Limb (tissue), 2 donors: ENCODE results near the gene NCOA1.
"Not testable (repeated sequence)": the region's sequence is repeated elsewhere in the genome, so short reads cannot be mapped to it uniquely, and the experiment has no call there.

Experiments
- DNase-seq, 2 donors: peaks; one replicate each; pipeline ENCODE4 v3.0.0-alpha.2; 2016; ENCODE audit errors: extremely low spot score in 2 of 2

The NCOA1 gene

DNA sequence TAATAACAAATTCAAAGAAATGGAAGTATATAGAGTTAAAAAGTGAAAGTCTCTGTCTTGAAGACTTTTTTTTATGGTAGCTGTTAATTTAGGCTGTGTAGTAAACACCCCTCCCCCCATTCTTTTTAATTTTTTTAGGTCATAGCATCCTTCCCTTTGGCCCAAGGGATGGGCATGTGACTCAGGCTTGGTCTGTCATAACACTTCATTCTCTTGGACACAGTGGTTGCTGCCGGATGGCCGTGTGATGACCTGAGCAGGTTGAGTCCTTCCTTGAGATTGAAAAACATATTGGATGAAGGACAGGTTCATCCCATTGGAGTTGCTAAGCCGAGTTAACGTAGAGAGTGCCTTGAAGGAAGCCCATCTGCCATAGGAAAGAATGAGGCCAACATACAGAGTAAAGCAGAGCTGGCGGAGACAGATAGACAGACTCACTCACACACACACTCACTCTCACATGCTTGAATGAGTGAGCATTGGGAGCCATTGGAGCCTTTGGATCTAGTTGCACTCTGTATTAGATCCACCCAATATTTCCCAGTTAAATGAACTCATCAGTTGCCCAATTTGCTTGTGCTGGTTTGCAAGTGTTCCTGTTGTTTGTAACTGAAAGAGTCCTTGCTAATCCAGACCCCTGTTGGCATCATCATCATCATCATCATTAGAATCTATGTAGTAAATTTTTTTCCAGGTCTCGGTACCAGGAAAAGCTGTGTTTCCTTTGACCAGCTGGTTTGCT is 14.7 kb downstream of the NCOA1 start:
- DNase-seq, result no peak

DNA sequence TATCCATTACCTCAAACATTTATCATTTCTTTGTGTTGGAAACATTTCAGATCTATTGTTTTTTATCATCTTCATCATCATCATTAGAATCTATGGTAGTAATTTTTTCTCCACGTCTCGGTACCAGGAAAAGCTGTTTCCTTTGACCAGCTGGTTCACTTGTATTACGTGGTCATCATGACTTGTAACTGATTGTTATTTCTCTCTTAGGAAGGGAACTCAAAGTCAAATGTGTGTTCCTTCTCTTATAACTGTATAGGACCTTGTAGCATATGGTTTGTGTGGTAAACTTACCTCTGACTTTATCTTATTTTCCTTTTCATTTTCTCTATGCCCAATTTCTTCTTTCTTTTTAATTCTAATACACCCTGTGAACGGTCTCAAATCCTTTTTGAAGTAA is 16.5 kb downstream of the NCOA1 start:
- DNase-seq, result no peak

DNA sequence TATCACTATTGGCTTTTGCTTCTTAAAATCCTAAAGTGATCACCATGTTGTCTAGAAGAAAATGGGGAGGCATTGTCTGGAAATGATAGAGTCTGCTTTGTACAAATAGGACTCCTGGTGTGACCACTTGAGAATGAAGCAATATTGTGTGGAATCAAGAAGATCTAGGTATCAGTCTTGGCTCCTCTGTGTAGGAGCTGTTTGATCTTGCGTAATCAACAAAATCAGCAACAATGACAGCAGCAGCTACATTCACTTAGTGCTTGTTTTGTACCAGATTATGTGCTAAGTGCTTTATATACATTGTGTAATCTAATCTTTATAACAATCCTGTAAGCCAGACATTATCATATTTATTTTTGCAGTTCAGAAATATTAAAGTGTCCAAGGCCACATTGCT is 17.8 kb downstream of the NCOA1 start:
- DNase-seq, result no peak

DNA sequence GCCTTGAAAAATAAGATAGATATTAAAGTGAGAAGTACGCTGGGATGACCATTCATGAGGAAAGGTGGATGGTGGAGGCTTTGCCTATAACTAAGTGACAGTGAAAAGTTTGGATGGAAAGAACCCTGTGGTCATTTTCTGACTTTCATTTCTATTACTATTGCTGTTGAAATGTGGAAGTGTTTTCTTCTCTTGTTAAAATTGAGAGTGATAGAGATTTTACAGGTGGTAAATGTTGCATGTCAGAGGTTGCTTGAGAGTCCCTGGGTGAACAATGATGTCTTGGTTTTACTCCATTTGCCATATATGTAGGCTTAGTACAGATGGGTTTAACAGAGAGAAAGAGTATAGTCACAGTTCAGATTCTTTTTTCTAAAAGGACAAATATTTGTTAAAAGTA is 18.4 kb downstream of the NCOA1 start:
- no peak for DNase-seq

DNA sequence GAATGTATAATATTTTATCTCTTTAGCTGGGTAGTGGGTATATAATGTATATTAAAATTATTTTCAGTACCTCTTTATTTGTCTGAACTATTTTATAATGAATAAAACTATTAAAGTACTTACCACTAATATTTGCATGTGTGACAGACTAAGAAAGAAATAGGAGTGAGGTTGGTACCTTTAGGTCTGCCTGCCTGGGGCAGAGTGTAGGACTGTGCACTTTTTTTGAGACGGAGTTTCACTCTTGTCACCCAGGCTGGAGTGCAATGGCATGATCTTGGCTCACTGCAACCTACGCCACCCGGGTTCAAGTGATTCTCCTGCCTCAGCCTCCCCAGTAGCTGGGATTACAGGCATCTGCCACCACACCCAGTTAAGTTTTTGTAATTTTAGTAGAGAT is 18.8 kb downstream of the NCOA1 start:
- no peak for DNase-seq

DNA sequence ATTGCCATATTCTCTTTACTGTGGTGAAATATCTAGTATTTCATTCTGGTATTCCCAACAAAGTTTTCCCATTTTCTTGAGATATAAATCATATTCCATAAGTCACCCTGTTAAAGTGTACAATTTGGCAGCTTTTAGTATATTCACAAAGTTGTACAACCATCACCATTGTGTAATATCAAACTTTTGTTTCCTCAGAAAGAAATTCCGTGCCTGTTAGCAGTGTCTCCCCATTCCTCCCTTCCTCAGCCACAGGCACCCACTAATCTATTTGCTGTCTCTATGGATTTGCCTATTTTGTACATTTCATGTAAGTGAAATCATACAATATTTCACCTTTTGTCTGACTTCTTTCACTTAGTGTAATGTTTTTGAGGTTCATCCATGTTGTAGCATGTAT is 19.7 kb downstream of the NCOA1 start:
- DNase-seq, result no peak

DNA sequence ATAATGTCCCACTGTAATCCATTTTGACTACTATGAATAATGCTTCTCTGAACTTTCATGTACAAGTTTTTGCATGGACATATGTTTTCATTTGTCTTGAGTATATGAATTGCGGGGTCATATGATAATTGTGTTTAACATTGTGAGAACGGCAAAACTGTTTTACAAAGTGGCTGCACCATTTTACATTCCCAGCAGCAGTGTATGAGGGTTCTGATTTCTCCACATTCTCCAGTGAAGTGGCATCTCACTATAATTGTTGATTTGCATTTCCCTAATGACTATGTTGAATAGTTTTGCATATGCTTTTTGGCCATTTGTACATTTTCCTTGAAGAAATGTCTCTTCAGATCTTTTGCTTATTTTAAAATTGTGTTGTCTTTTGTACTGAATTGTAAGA is 20.1 kb downstream of the NCOA1 start:
- no peak for DNase-seq

DNA sequence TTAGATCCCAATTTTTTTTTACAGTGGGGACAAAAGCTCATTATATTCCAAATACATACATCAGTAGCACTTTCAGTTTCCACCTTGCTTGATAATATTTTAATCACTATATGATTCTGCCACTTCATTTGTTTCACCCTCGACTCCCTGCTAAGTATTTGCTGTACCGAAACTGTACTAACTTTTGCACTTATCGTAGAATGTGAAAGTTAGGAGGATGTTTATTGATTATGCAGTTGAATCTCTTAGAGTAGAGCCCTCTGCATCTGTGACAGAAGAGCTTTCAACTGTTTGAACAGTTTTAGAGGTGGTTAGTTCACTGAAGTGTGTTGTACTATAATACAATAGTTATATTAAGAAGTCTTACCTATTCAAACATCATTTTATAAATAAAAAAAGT is 20.8 kb downstream of the NCOA1 start:
- no peak for DNase-seq

DNA sequence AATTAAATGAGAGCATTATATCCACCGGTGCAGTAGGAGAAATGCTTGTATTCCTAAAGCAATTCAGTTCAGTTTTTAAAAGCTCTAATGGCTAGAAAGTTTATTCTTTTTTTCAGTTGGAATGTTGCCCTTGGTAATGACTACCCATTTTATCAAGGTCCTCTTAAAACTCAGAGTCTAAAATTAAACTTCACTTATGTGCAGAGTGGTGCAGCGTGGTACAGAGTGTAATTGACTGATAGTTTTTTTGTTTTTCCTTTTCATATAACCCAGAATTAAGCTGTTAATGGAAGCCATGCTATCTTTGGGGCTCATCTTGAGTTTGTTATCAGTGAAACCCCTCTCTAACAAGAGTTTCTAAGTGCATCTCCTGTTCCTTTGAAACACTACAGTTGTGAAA is 21.4 kb downstream of the NCOA1 start:
- DNase-seq, result no peak

DNA sequence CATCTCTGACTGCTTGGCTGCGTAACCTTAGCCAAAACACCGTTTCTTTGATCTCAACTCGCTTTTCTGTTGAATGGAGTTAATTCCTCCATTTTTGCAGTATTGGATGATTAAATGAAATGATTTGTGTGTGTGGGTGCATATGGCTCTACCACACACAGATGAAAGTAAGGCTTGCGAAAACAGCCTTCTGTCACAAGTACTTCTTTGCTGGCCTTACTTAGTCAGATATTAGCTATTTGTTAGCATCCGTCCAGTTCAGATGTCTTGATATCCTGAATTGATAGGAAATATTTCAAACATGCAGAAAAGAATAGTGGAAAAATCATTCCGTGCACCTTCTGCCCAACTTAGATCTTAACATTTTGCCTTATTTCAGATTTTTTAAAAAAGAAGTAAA is 21.8 kb downstream of the NCOA1 start:
- no peak for DNase-seq

DNA sequence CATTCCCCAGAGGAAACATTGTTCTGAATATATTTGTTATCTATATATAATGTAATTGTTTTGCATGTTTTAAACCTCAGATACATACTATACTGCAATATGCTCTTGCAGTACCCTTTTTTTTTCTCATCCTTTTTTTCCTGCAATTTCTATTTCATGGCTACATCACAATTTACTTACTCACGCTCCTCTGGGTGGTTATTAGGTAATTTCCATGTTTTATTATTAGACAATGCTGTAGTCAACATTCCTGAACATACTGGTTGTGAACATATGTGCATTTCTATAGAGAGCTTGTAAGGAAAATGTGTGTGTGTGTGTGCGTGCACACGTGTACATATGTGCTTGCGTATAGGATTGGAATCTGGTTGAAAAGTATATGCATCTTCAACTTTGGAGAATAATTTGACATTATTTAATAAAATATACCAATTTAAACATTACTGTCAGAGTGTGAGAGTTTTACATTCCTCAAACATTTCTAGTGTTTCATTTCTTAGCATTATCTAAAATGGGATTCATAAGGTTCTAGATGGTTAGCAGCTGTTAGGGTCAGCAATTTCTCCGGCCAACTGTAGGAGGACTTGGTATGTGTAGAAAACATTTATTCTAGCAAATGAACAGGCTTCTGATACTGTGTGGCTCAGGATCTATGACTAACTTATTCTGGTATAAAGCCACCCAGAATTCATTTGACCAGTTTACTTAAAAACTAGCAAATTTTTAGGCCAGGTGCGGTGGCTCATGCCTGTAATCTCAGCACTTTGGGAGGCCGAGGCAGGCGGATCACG is 22.4 kb downstream of the NCOA1 start:
- DNase-seq, result no peak

DNA sequence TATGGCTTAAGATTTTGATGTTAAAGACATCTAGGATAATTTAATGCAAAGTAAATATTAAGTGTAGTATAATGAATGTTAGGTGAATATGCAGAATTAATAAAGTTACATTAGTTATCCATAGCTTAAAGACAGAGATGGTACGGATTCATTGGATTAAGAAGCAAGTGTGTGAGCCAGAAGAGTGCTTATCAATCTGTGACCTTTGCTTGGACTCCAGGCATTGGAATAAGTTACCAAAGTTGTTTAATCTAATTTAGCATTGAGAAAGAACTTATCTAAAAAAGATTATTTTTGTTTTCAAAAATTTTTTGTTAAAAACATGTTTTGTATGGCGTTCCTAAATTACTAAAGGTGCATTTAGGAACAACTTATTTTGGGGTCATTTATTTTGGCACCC is 23.8 kb downstream of the NCOA1 start:
- DNase-seq, result no peak

DNA sequence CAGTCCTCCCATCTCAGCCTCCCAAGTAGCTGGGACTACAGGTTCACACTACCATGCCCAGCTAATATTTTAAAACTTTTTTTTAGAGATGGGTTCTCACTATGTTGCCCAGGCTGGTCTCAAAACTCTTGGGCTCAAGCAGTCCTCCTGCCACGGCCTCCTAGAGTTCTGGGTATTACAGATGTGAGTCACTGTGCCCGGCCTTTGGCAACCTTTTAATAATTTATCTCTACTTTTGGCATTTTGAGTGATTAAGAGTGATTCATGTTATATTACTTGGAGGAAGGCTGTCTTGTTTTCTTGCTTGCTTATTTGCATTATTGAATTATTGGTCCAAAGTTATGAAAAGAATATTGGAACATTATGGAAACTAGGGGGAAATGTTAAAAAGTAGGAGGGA is 24.3 kb downstream of the NCOA1 start:
- DNase-seq, result no peak

DNA sequence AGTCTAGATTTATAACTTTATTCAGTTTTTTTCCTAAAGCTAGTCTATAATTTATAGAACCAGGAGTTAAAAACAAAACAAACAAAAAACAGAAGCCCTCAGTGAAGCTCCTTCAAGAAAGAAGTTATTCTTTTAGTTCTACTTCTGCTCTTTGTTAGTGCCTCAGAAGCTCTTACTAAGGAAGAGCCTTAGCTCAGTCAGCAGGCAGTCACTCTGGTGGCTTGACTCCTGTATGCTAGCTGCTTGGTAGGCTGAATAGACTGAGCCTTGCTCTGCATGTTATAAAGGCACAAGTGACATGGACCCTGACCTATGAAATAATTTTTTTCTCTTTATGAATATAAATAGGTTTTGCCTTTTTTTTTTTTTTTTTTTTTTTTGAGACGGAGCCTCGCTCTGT is 24.8 kb downstream of the NCOA1 start:
- no peak for DNase-seq

DNA sequence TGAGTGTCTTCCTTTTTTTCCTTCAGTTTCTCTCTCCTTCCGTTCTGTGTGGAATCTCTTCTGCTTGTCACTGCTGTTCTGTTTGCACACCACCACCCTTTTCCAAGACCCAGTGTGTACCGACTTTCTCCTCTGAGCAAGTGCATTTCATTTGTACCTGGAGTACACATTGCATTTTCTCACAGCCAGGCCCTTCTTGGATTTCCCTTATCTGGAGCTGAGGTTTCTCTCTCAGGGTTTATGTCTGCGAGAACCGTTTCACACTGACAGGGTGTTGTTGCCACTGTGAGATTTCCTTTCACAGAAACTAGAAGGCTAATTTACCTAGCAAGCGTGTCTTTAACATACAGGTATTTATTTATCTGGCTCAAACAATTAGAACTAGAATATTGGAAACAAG is 26.2 kb downstream of the NCOA1 start:
- no peak for DNase-seq

DNA sequence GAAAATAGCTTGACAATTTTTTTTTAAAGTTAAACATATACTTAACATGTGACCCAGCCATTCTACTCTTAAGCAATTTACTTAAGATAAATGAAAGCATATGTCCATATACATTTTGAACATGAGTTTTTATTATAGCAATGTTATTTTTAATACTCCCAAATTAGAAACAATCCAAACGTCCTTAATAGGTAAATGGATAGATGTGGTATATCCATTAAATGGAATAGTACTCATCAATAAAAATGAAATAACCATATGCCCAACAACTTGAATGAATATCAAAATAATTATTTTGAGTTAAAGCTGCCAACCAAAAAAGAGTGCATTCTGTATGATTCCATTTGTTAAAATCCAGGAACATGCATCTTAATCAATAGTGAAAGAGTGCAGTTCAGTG is 29.1 kb downstream of the NCOA1 start:
- DNase-seq, result no peak

DNA sequence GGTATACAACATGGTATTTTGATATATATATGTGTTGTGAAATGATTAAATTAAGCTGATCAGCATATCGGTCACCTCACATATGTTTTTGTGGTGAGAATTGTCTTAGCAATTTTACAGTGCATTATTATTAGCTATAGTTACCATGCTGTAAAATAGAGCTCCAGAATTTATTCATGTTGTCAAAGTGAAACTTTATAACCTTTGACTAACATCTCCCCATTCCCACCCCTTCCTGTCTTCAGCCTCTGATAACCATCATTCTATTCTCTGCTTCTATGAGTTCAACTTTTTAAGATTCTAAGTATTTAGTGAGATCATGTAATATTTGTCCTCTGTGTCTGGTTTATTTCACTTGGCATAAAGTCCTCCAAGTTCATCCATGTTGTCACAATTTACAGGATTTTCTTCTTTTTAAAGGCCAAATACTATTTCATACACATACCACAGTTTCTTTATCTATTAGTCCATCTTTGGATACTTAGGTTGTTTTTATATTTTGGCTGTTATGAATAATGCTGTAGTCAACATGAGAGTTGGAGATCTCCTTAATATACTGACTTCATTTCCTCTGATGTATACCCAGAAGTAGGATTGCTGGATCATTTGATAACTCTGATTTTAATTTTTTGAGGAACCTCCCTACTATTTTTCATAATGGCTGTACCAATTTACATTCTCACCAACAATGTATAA is 30.3 kb downstream of the NCOA1 start:
- DNase-seq, result no peak

DNA sequence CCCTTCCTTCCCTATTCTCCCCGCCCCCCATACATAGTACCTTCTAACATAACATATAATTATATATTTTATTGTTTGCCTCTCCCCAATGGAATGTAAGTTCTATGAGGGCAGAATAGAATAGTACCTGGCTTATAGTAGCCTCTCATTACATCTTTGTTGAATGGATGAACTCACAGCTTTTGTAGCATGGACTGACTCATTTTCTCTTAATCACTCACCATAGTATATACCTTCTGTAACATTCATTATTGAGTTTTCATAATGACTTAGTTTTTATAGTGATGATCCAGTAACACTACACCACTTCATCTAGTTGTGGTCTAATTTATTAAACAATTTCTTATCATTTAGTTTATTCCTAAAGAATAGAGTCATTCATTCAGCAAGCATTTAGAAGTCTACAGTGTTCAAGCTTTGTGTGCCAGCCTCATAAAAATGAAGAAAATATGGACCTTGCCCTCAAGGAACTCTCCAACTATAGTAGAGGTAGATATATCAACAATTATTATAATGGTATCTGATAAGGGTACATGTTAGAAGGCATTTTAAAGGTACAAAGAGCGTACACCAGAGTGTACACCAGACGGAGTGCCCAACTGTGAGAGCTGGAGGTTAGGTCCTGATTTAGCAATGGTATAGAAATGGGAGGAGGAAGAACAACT is 31.1 kb downstream of the NCOA1 start:
- DNase-seq, result no peak

DNA sequence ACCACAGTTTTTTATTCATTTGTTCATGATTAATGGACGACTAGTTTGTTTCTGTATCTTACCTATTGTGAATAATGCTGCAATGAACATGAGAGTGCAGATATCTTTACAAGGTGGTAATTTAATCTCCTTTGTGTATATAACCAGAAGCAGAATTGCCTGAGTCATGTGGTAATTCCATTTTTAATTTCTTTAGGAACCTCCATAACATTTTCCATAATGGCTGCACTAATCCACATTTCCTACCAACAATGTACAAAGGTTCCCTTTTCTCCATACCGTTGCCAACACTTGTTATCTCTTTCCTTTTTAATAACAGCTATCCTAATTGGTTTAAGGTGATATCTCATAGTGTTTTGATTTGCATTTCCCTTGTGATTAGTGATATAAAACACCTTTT is 36.5 kb downstream of the NCOA1 start:
- DNase-seq, result no peak

DNA sequence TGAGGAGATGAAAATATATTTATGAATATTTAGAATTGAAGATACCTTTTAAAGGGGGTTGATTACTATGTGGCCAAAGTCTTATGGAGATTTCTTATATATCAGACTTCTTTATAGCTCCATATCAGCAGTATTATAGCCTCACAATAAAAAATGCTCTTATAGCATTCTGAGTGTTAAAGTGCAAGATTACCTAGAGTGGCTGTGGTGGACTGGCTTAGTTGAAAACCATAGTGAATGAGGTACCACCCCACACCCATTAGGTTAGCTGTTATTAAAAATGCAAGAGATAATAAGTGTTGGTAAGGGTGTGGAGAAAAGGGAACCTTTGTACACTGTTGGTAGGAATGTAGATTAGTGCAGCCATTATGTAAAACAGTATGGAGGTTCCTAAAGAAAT is 39.7 kb downstream of the NCOA1 start:
- no peak for DNase-seq

DNA sequence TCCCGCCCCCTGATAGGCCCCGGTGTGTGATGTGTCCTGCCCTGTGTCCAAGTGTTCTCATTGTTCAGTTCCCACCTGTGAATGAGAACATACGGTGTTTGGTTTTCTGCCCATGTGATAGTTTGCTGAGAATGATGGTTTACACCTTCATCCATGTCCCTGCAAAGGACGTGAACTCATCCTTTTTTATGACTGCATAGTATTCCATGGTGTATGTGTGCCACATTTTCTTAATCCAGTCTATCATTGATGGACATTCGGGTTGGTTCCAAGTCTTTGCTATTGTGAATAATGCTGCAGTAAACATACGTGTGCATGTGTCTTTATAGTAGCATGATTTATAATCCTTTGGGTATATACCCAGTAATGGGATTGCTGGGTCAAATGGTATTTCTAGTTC is 40.6 kb downstream of the NCOA1 start:
- DNase-seq, result not testable (repeated sequence)

DNA sequence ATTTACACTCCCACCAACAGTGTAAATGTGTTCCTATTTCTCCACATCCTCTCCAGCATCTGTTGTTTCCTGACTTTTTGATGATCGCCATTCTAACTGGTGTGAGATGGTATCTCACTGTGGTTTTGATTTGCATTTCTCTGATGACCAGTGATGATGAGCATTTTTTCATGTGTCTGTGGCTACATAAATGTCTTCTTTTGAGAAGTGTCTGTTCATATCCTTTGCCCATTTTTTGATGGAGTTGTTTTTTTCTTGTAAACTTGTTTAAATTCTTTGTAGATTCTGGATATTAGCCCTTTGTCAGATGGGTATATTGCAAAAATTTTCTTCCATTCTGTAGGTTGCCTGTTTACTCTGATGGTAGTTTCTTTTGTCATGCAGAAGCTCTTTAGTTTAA is 41.0 kb downstream of the NCOA1 start:
- DNase-seq, result not testable (repeated sequence)
